AG04450 (cell line): Measurements from ENCODE around the gene GPR55. TPM values are rescaled to one million over a fixed set of nuclear protein-coding genes. Genes with fewer than 3 reads are reported as not detected.

ENCODE experiments used
- CTCF ChIA-PET: fragments of 300-600, 350-600 bp; formaldehyde crosslinking; extraction: SDS; loops from one replicate; lab custom pipeline; 2022; ENCODE audit warnings: antibody characterized with exemption, inconsistent platforms; lab: Charles Lee
- POLR2A ChIA-PET: fragments of 350-600 bp; formaldehyde crosslinking; extraction: SDS; loops from one replicate; lab custom pipeline; 2021; ENCODE audit warnings: antibody characterized with exemption, inconsistent platforms; lab: Yijun Ruan, JAX
- DNase-seq: peaks from one replicate; pipeline ENCODE4 v3.0.0-alpha.2; 2011; ENCODE audit warnings: low read depth, low spot score
- H3K27ac ChIP-seq: one replicate; pipeline ENCODE4 v1.5.1; 2012; ENCODE audit warnings: low read depth, low read length, control low read depth
- H3K27me3 ChIP-seq: one replicate; pipeline ENCODE4 v1.6.0; 2012; ENCODE audit warnings: low read length; ENCODE audit not compliant: control insufficient read depth, insufficient read depth
- H3K4me3 ChIP-seq: 2 replicates; pipeline ENCODE4 v1.5.1; 2011; ENCODE audit warnings: mild to moderate bottlenecking, low read depth, low read length, control low read depth
- H3K9me3 ChIP-seq: 2 replicates; pipeline ENCODE4 v1.5.1; 2012; ENCODE audit warnings: low read length; ENCODE audit not compliant: control insufficient read depth, insufficient read depth
- CTCF ChIP-seq: IDR thresholded peaks from 2 replicates; pipeline ENCODE4 v1.5.1; 2011; ENCODE audit warnings: low read depth, low read length, control low read depth, inconsistent platforms
- polyA plus RNA-seq: library from polyadenylated mRNA; depleted of rRNA; stranded (reverse); fragments of >200 nt; gene quantifications from 2 replicates; pipeline ENCODE4 v1.2.3, GENCODE V29; 2011

GPR55 gene
- polyA plus RNA-seq, 1 experiment: not detected

DNA sequence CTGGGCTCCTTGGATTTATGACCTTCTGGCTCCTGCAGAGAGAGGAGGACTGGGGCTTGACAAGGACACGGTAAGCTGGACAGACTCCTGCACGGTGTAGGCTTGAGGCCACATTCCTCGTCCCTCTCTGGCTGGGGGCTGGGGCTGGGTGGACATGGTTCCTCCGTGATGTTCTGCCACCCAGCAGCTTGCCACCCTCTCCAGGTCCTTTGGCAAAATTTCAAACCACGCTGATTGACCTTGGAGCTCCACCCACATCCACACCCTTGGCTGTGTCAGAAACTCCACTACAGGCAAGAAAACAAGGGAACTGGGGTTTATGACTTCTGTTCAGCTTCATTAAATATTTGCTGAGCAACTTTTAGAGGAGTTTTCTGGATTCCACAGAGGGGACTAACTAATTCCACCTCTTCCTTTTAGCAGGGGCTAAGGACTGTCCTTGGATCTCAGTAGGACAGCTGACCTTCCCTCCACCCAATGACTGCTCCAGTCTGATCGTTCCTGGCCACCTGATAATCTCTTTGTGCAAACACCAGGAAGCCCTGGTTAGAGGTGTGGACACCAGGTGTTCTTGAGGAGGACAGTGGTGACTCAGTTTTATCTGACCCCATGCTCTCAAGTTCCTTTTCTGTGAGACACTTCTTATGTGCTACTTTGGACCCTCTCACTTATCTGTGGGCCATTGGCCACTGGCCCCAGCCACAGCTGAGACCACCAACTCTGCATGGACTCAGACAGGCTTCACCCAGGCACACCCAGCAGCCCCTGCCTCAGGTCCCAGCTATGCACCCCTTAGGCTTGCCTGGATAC lies 29.3 kb downstream of the GPR55 start:
- H3K4me3 ChIP-seq: no peak overlapping the region
- POLR2A ChIA-PET: no interaction called here
- TF ChIP-seq CTCF: no peak
- H3K9me3 ChIP-seq: no peaks in the 10 kb centered on the region
- no peak overlapping the region for H3K27ac ChIP-seq
- CTCF ChIA-PET: interaction anchor here (1.9 to 12.0 kb wide), 3 partner anchors 47 to 157 kb away, joined by 4 to 184 read pairs (median 6); no protein-coding TSS in a partner anchor
- H3K27me3 ChIP-seq: peaks cover 29% of the 10 kb centered on the region
- DNase-seq: no peak

- peaks cover 27% of the 10 kb centered on the region for H3K27me3 ChIP-seq
- ChIA-PET CTCF (interaction anchor here (2.5 kb wide), 1 partner anchor 8 kb away, joined by 7 read pairs; no protein-coding TSS in a partner anchor), POLR2A (no interaction called here)
- DNase-seq: no peak
- no peak overlapping the region for H3K27ac ChIP-seq
- H3K4me3 ChIP-seq: no peak overlapping the region
- H3K9me3 ChIP-seq: no peaks in the 10 kb centered on the region; the same call in 1 of the 2 replicates
- TF ChIP-seq CTCF: no peak
Measured at GRCh38 chr2:230893841-230894781, 30.9 kb downstream of the GPR55 start.

DNA sequence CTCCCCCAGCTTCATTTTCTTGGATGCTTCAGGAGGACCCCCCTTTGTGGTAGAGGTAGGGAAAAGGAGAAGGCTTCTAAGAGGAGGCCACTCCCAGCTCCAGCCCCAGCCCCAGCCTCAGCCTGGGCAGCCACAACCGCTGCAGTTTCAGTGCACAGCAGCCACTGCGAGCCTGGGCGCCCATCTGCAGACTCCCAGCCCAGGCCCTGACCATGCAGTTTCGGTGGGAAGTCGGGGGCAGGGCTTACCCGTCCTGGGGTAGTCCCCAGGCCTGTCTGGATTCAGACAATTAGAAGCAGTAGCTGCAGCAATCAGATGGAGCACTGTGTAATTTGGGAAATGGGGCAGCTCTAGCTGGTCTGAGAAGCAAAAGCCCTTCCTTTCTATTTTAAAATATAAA lies 31.7 kb downstream of the GPR55 start:
- Histone ChIP-seq H3K27me3 (peaks cover 23% of the 10 kb centered on the region), H3K27ac (no peak overlapping the region), H3K9me3 (no peaks in the 10 kb centered on the region; the same call in 1 of the 2 replicates), H3K4me3 (no peak overlapping the region)
- CTCF ChIA-PET: interaction anchor here (1.1 to 2.5 kb wide), 2 partner anchors 9 to 94 kb away, joined by 6 to 7 read pairs; no protein-coding TSS in a partner anchor
- TF ChIP-seq CTCF: no peak
- POLR2A ChIA-PET: no interaction called here
- no peak for DNase-seq

DNA sequence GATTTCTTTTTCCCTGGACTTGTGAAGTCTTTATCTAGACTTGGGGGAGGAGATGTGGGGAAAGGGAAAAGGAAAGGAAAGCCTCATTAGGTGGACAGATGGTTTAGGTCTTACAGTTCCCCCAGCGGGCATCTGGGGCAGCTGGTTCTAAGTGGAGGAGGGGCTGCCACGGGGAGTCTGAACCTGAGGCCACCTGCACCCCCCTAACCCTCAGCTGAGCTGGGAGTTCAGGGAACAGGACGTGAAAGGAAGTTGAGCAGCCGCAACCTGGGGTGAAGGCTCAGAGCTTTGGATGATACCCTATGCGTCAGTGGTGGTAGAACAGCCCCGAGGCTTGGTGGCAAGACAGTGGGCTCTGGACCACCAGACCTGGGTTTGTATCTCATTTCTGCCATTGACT lies 33.5 kb downstream of the GPR55 start:
- CTCF ChIA-PET: interaction anchor here (1.2 to 2.5 kb wide), 2 partner anchors 10 to 11 kb away, joined by 4 to 7 read pairs; no protein-coding TSS in a partner anchor
- no peak for TF ChIP-seq CTCF

More for the DNA sequence above, 33.5 kb downstream of the GPR55 start:
- H3K27ac ChIP-seq: no peak overlapping the region
- peaks cover 16% of the 10 kb centered on the region for H3K27me3 ChIP-seq
- H3K9me3 ChIP-seq: no peaks in the 10 kb centered on the region; the same call in 1 of the 2 replicates
- POLR2A ChIA-PET: no interaction called here
- DNase-seq: no peak
- no peak overlapping the region for H3K4me3 ChIP-seq
